ENCODE data around the gene CACNA2D2. TPM values are rescaled to one million over a fixed set of nuclear protein-coding genes. Genes with fewer than 3 reads are reported as not detected.

The CACNA2D2 gene
- total RNA-seq, 1 donor from 2014 or later = 0.21 TPM

GRCh38 chr3:50523279-50523811 lies 19.9 kb upstream of the CACNA2D2 start:
- DNase-seq (ENCODE audit: low read depth) = no peak
- no peak for TF ChIP-seq CTCF (IDR thresholded peaks at IDR 0.05; ENCODE audit: insufficient read depth, low read length, poor library complexity, severe bottlenecking)
- H3K4me3 ChIP-seq (ENCODE audit: low read depth, low read length) = no peak overlapping the region
- H3K36me3 ChIP-seq (ENCODE audit: control insufficient read depth, insufficient read depth, low read length) = no peaks in the 10 kb centered on the region
- H3K27me3 ChIP-seq (ENCODE audit: control insufficient read depth, insufficient read depth, low read length) = peaks cover 32% of the 10 kb centered on the region

GRCh38 chr3:50521572-50521971 lies 18.1 kb upstream of the CACNA2D2 start:
- Histone ChIP-seq H3K27me3 (ENCODE audit: control insufficient read depth, insufficient read depth, low read length) (peaks cover 30% of the 10 kb centered on the region), H3K36me3 (ENCODE audit: control insufficient read depth, insufficient read depth, low read length) (no peaks in the 10 kb centered on the region), H3K4me3 (ENCODE audit: low read depth, low read length) (no peak overlapping the region)
- no peak for TF ChIP-seq CTCF (IDR thresholded peaks at IDR 0.05; ENCODE audit: insufficient read depth, low read length, poor library complexity, severe bottlenecking)
- no peak for DNase-seq (ENCODE audit: low read depth)

GRCh38 chr3:50520849-50521248 lies 17.4 kb upstream of the CACNA2D2 start:
- peaks cover 34% of the 10 kb centered on the region for H3K27me3 ChIP-seq (ENCODE audit: control insufficient read depth, insufficient read depth, low read length)
- no peak for DNase-seq (ENCODE audit: low read depth)
- TF ChIP-seq CTCF (IDR thresholded peaks at IDR 0.05; ENCODE audit: insufficient read depth, low read length, poor library complexity, severe bottlenecking) = no peak
- no peaks in the 10 kb centered on the region for H3K36me3 ChIP-seq (ENCODE audit: control insufficient read depth, insufficient read depth, low read length)
- H3K4me3 ChIP-seq (ENCODE audit: low read depth, low read length) = no peak overlapping the region

GRCh38 chr3:50519471-50520089 lies 16.1 kb upstream of the CACNA2D2 start:
- Histone ChIP-seq H3K4me3 (ENCODE audit: low read depth, low read length) (no peak overlapping the region), H3K36me3 (ENCODE audit: control insufficient read depth, insufficient read depth, low read length) (no peaks in the 10 kb centered on the region), H3K27me3 (ENCODE audit: control insufficient read depth, insufficient read depth, low read length) (peaks cover 37% of the 10 kb centered on the region)
- peak; percentile 96 for TF ChIP-seq CTCF (IDR thresholded peaks at IDR 0.05; ENCODE audit: insufficient read depth, low read length, poor library complexity, severe bottlenecking)
- no peak for DNase-seq (ENCODE audit: low read depth)

- Histone ChIP-seq H3K27me3 (ENCODE audit: control insufficient read depth, insufficient read depth, low read length) (peaks cover 34% of the 10 kb centered on the region), H3K36me3 (ENCODE audit: control insufficient read depth, insufficient read depth, low read length) (no peaks in the 10 kb centered on the region), H3K4me3 (ENCODE audit: low read depth, low read length) (no peak overlapping the region)
- TF ChIP-seq CTCF (IDR thresholded peaks at IDR 0.05; ENCODE audit: insufficient read depth, low read length, poor library complexity, severe bottlenecking) = no peak
- no peak for DNase-seq (ENCODE audit: low read depth)
These were observed 15.0 kb upstream of the CACNA2D2 start for GRCh38 chr3:50518436-50518835.

GRCh38 chr3:50517721-50518206 lies 14.3 kb upstream of the CACNA2D2 start:
- Histone ChIP-seq H3K4me3 (ENCODE audit: low read depth, low read length) (no peak overlapping the region), H3K27me3 (ENCODE audit: control insufficient read depth, insufficient read depth, low read length) (peaks cover 32% of the 10 kb centered on the region), H3K36me3 (ENCODE audit: control insufficient read depth, insufficient read depth, low read length) (no peaks in the 10 kb centered on the region)
- no peak for DNase-seq (ENCODE audit: low read depth)
- TF ChIP-seq CTCF (IDR thresholded peaks at IDR 0.05; ENCODE audit: insufficient read depth, low read length, poor library complexity, severe bottlenecking) = no peak

Data from kidney epithelial cell (primary cell).